NB4 (cell line): ENCODE measurements around the gene NFS1.

Experiments
- CTCF ChIP-seq: IDR thresholded peaks from one replicate; pipeline ENCODE4 v1.5.1; 2012; ENCODE audit warnings: low read depth, low read length
- MAX ChIP-seq: IDR thresholded peaks from 2 replicates; pipeline ENCODE4 v1.6.1; 2011; ENCODE audit warnings: low read depth, low read length
- POLR2A ChIP-seq: IDR thresholded peaks from 2 replicates; pipeline ENCODE4 v1.6.1; 2011; ENCODE audit warnings: mild to moderate bottlenecking; ENCODE audit not compliant: insufficient read length; ENCODE audit errors: extremely low read depth

GRCh38 chr20:35643045-35643444 lies 56.1 kb downstream of the NFS1 start:
- no peak for TF ChIP-seq POLR2A
- TF ChIP-seq CTCF = no peak
- TF ChIP-seq MAX = no peak
